Upper lobe of right lung (tissue), 1 donor: ENCODE measurements around the gene HPS3. TPM values are rescaled to one million over a fixed set of nuclear protein-coding genes. Genes with fewer than 3 reads are reported as not detected.

ENCODE experiments used
- ATAC-seq: fragments of 200-7000 bp; cut with Tn5 transposase; one replicate; pipeline ENCODE4 v1.9.1; 2020; ENCODE audit warnings: mild to moderate bottlenecking, moderate library complexity
- DNase-seq: peaks from one replicate; pipeline ENCODE4 v3.0.0-alpha.2; 2020
- H3K27ac ChIP-seq: fragments of 200-600 bp; one replicate; pipeline ENCODE4 v1.8.0; 2022
- H3K27me3 ChIP-seq: fragments of 200-600 bp; one replicate; pipeline ENCODE4 v1.8.0; 2022; ENCODE audit warnings: mild to moderate bottlenecking
- H3K36me3 ChIP-seq: fragments of 200-600 bp; one replicate; pipeline ENCODE4 v1.8.0; 2022
- H3K4me1 ChIP-seq: fragments of 200-600 bp; one replicate; pipeline ENCODE4 v1.8.0; 2022
- H3K4me3 ChIP-seq: fragments of 200-600 bp; one replicate; pipeline ENCODE4 v1.8.0; 2022; ENCODE audit warnings: mild to moderate bottlenecking
- H3K9me3 ChIP-seq: fragments of 200-600 bp; one replicate; pipeline ENCODE4 v1.8.0; 2022
- CTCF ChIP-seq: fragments of 200-600 bp; IDR thresholded peaks from one replicate; pipeline ENCODE4 v1.8.0; 2022; ENCODE audit warnings: antibody characterized with exemption
- intact Hi-C: fragments of 100-400 bp; cut with DNase I; formaldehyde crosslinking; loops from one replicate; pipeline ENCODE4 v1.11.0; 2022
- long read RNA-seq: library from polyadenylated mRNA; unstranded; transcript quantifications from one replicate; pipeline ENCODE4 v2.0.0, GENCODE V29; 2021
- total RNA-seq: library from RNA; stranded (reverse); fragmentation: NEBNext Ultra II Directional; extraction: Animal tissue kit (Norgen Biotek cat#: 25700); gene quantifications from one replicate; pipeline ENCODE4 v1.2.1, GENCODE V29; 2021
- donor health status: DM: no; HTN: yes; CAD: no; lungs with severe emphysema.

HPS3 gene
- 19.9 TPM for total RNA-seq
- long read RNA-seq, full-length matches to known transcripts = 50 of 62 reads
- long read RNA-seq, partial matches to known transcripts = 4 of 62 reads
- long read RNA-seq, other reads (novel, unspliced or antisense) = 8 of 62 reads

- DNase-seq = peak; percentile 97
- Histone ChIP-seq H3K4me3 (peak within 1 kb of the TSS; percentile 99), H3K27me3 (no peaks in the 10 kb centered on the region), H3K9me3 (no peaks in the 10 kb centered on the region), H3K36me3 (no peaks in the 10 kb centered on the region), H3K27ac (peak within 1 kb of the TSS; percentile 93), H3K4me1 (peaks cover 36% of the 10 kb centered on the region)
- ATAC-seq = peak; percentile 98
- TF ChIP-seq CTCF = no peak
- intact Hi-C loops = no loop called here
Measured at GRCh38 chr3:149129326-149130205, at the start of gene HPS3. Gene HPS3 (plus strand): TSS chr3:149129638. CDS start chr3:149129724, 86 bp downstream.

GRCh38 chr3:149080011-149080698 lies 49.3 kb upstream of the HPS3 start:
- no peaks in the 10 kb centered on the region for H3K9me3 ChIP-seq
- no peak overlapping the region for H3K27ac ChIP-seq
- intact Hi-C loops = no loop called here
- H3K27me3 ChIP-seq = no peaks in the 10 kb centered on the region
- no peak for TF ChIP-seq CTCF
- ATAC-seq (no peak), DNase-seq (no peak)
- peaks cover 6% of the 10 kb centered on the region for H3K36me3 ChIP-seq
- peaks cover 2% of the 10 kb centered on the region for H3K4me1 ChIP-seq
- H3K4me3 ChIP-seq = no peak overlapping the region

DNA sequence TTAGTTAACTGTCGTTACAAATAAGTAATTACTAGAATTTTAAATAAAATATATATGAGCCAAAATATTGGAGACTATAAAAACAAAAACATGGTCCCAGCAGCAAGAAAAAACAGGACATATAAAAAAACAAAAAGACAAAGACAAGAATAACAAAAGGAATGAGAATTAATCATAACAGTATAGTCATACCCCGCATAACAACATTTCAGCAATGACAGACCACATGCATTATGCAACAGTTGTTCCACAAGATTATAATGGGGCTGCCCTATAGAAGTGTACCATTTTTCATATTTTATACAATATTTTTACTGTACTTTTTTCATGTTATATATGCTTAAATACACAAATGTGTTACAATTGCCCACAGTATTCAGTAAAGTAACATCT lies 48.7 kb upstream of the HPS3 start:
- peaks cover 6% of the 10 kb centered on the region for H3K4me1 ChIP-seq
- TF ChIP-seq CTCF = no peak
- peaks cover under 1% of the 10 kb centered on the region for H3K36me3 ChIP-seq
- ATAC-seq (no peak), DNase-seq (no peak)
- no peak overlapping the region for H3K4me3 ChIP-seq
- H3K27me3 ChIP-seq = no peaks in the 10 kb centered on the region
- H3K27ac ChIP-seq = no peak overlapping the region
- intact Hi-C loops = no loop called here
- H3K9me3 ChIP-seq = no peaks in the 10 kb centered on the region

DNA sequence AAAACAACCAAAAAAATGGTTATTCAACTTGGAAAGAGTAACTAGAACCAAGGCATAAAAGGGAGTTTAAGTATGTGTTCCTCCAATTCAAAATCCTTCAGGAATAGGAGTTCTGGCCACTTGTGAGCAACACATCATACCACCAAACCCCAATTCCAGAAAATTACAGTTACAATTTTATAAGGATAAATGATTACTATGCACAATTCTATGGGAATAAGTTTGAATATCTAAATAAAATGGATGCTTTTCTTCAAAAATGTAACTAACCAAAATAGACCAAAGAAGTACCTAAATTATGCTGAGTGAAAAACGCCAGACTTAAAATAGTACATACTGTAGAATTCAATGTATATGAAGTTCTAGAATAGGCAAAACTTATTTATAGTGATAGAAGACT lies 47.7 kb upstream of the HPS3 start:
- Histone ChIP-seq H3K27ac (no peak overlapping the region), H3K27me3 (no peaks in the 10 kb centered on the region), H3K36me3 (no peaks in the 10 kb centered on the region), H3K9me3 (no peaks in the 10 kb centered on the region), H3K4me1 (peaks cover 7% of the 10 kb centered on the region), H3K4me3 (no peak overlapping the region)
- DNase-seq (no peak), ATAC-seq (no peak)
- no peak for TF ChIP-seq CTCF
- intact Hi-C loops = no loop called here

DNA sequence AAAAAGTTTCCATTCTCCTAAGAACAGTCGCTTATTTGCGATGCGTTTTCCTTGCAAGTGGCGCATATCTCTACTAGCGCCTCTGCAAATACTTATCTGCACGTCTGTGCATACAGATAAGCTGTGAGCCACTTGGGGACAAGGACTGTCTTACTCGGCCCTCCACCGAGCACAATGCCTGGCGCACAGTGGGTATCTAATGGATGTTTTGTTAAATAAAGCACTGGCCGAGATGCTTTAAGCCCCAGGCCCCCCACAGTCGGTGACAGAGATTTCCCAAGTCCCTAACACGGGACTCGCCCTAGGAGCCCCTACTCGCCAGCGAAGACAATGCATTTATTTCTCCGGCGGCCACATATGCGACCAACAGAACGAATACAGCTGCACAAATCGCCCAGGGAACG lies 43.6 kb upstream of the HPS3 start:
- Histone ChIP-seq H3K27me3 (no peaks in the 10 kb centered on the region), H3K36me3 (no peaks in the 10 kb centered on the region), H3K27ac (peak overlapping the region; percentile 68), H3K9me3 (no peaks in the 10 kb centered on the region), H3K4me3 (peak overlapping the region; percentile 77), H3K4me1 (peaks cover 9% of the 10 kb centered on the region)
- ATAC-seq (peak; percentile 28), DNase-seq (no peak)
- no peak for TF ChIP-seq CTCF
- intact Hi-C loops = no loop called here
